ENCODE results near the gene SUB1.

GRCh38 chr5:32598997-32599549, 13.7 kb downstream of the SUB1 start:
- no peak for TF ChIP-seq CTCF (IDR thresholded peaks at IDR 0.05)
- TF ChIP-seq POLR2A (IDR thresholded peaks at IDR 0.05), result no peak
